Common myeloid progenitor, CD34-positive (primary cell): Measurements from ENCODE around the gene MYO1B.

ENCODE experiments used
- CTCF ChIA-PET: fragments of 350-600 bp; sonication (Branson Sonifier 250); formaldehyde crosslinking; loops from one replicate; lab custom pipeline; 2021; ENCODE audit warnings: antibody characterized with exemption; lab: Charles Lee
- POLR2A ChIA-PET: fragments of 350-600 bp; sonication (Branson Sonifier 250); formaldehyde crosslinking; loops from one replicate; lab custom pipeline; 2021; ENCODE audit warnings: antibody characterized with exemption; lab: Charles Lee
- DNase-seq, 3 donors: peaks; one replicate each; pipeline versions ENCODE4 v3.0.0 to v3.0.0-alpha.2; 2013
- H3K27ac ChIP-seq, 2 experiments: 1 replicate in 1 of 2; 2 replicates in 1 of 2; pipeline ENCODE4 v1.7.0; 2013; ENCODE audit warnings: inconsistent platforms in 2 of 2, low read length in 2 of 2, mild to moderate bottlenecking in 2 of 2, low read depth in 1 of 2, moderate library complexity in 1 of 2; ENCODE audit not compliant: severe bottlenecking in 2 of 2, insufficient read depth in 1 of 2, poor library complexity in 1 of 2
- H3K27me3 ChIP-seq, 5 experiments: replicated peaks in 2 of 5; 1 replicate in 3 of 5; 2 replicates in 2 of 5; pipeline versions ENCODE4 v1.6.1 to v1.7.0; 2013; ENCODE audit warnings: low read length in 4 of 5, mild to moderate bottlenecking in 2 of 5, moderate library complexity in 2 of 5, inconsistent platforms in 1 of 5; ENCODE audit not compliant: insufficient read depth in 5 of 5, control insufficient read depth in 4 of 5
- H3K36me3 ChIP-seq, 4 experiments: 1 replicate in 2 of 4; 2 replicates in 2 of 4; pipeline versions ENCODE4 v1.6.1 to v1.7.0; 2013; ENCODE audit warnings: low read length in 3 of 4, control low read depth in 1 of 4, mild to moderate bottlenecking in 1 of 4; ENCODE audit not compliant: control insufficient read depth in 4 of 4, insufficient read depth in 4 of 4
- H3K4me1 ChIP-seq, 4 experiments: 1 replicate in 3 of 4; 2 replicates in 1 of 4; pipeline versions ENCODE4 v1.6.1 to v1.7.1; 2013; ENCODE audit warnings: low read length in 3 of 4, mild to moderate bottlenecking in 3 of 4, control low read depth in 1 of 4, inconsistent platforms in 1 of 4, moderate library complexity in 1 of 4; ENCODE audit not compliant: control insufficient read depth in 4 of 4, insufficient read depth in 4 of 4; ENCODE audit errors: control extremely low read depth in 1 of 4
- H3K4me3 ChIP-seq, 7 experiments: 1 replicate in 4 of 7; 2 replicates in 3 of 7; pipeline versions ENCODE4 v1.5.1 to v1.7.0; 2013; ENCODE audit warnings: mild to moderate bottlenecking in 7 of 7, low read length in 6 of 7, moderate library complexity in 6 of 7, inconsistent platforms in 2 of 7, low read depth in 2 of 7, control low read depth in 1 of 7; ENCODE audit not compliant: insufficient read depth in 4 of 7, control insufficient read depth in 1 of 7; ENCODE audit errors: extremely low read depth in 1 of 7
- H3K9me3 ChIP-seq, 5 experiments: 1 replicate in 4 of 5; 2 replicates in 1 of 5; pipeline versions ENCODE4 v1.6.1 to v1.7.1; 2013; ENCODE audit warnings: low read length in 4 of 5, mild to moderate bottlenecking in 2 of 5, inconsistent platforms in 1 of 5, low read depth in 1 of 5, moderate library complexity in 1 of 5; ENCODE audit not compliant: control insufficient read depth in 4 of 5, insufficient read depth in 2 of 5; ENCODE audit errors: control extremely low read depth in 1 of 5
- WGBS: methylation state at CpG from one replicate; pipeline ENCODE4 v1.1.5; 2013; ENCODE audit not compliant: insufficient coverage; 5-methylcytosine and 5-hydroxymethylcytosine counted together

Gene MYO1B

DNA sequence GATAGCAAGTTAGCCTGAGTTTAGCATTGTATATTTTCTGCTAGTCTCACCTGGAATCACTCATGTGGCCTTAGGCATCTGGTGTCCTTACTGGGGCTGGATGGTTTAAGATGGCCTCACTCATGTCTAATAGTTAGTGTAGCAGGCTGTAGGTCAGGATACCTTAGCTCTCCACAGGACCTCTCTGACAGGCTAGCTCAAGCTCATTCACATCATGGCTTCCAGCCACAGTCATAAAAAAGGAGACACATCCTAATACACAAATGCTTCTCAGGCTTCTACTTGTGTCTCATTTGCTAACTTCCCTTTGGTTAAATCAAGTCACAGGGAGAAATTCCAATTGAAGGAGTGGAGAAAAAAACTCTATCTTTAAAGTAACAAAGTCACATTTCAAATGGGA is 47.7 kb downstream of the MYO1B start:
- no peaks in the 10 kb centered on the region for H3K36me3 ChIP-seq
- peaks cover 0 to 3% (median 0%) of the 10 kb centered on the region in 4 experiments for H3K4me1 ChIP-seq
- ChIA-PET POLR2A (no interaction called here), CTCF (interaction anchor here (3.0 kb wide), 1 partner anchor 10 kb away, joined by 11 read pairs; no protein-coding TSS in a partner anchor)
- H3K27me3 ChIP-seq, result no peaks in the 10 kb centered on the region
- no peaks in the 10 kb centered on the region for H3K9me3 ChIP-seq
- no peak for DNase-seq
- no peak overlapping the region for H3K27ac ChIP-seq
- no peak overlapping the region for H3K4me3 ChIP-seq

DNA sequence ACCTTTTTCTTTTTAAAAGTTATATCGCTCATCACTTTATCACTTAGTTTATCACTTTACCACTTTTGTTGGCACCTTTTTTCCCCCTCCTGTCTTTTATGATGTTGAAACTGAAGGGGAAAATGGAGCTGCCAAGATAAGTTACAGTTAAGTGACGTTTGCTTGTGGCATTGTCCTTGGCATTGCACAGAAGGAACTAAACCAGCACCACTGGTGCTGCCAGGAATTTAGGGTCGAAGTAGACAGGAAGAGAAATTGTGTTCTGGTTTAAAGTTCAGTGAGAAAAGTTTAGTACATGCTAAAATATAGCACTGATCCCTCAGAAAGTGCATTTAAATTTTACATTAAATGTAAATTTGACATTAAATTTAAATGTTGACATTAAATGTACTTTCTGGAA is 49.9 kb downstream of the MYO1B start:
- H3K9me3 ChIP-seq, result no peaks in the 10 kb centered on the region
- peaks cover 0 to 3% (median 0%) of the 10 kb centered on the region in 4 experiments for H3K4me1 ChIP-seq
- H3K27ac ChIP-seq, result no peak overlapping the region
- H3K4me3 ChIP-seq, result no peak overlapping the region
- DNase-seq, result peak in 1 of 3 donors; percentile 15
- ChIA-PET CTCF (interaction anchor here (1.2 kb wide), 1 partner anchor 17 kb away, joined by 3 read pairs; no protein-coding TSS in a partner anchor), POLR2A (no interaction called here)
- 0% methylated on average over 1 of the region's 3 CpGs for WGBS
- no peaks in the 10 kb centered on the region for H3K36me3 ChIP-seq
- H3K27me3 ChIP-seq, result no peaks in the 10 kb centered on the region

DNA sequence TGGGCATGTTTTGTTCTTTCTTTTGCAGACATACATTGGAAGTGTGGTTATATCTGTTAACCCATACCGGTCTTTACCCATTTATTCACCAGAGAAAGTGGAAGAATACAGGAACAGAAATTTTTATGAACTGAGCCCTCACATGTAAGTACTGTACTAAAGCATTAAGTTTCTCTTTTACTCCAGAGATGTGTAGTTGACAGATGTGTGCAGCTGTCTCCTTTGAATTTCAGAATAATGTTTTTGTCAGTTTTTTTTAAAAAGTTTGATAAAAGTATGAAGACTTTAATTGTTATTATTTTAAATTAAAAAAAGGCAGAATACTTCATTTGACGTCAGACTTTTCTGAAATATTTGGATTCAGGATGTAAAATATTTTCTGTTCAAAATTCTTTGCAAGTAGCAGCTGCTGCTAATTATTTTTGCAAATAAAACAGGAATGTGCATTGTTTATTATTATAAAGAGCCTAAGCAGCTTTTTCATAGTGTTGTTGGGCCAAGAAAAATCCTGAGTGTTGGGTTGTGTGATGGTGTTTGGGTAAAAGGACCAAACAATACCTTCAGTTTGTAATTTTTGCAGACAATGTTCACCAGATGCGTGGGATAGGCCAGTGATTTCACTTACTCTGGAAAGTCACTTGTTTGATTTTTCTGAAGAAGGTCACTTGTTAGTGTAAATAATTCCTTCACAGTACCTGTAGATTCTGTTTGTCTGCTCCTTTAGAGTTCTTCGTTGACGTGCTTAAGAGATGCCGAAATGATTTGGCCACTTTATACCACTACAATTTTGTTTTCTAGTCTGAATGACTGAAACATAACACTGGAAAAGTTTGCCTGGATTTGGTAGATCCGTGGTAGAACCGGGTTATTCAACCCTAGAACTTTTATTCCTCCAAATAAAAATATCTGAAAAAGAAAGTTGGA is 51.1 kb downstream of the MYO1B start:
- no peaks in the 10 kb centered on the region for H3K36me3 ChIP-seq
- no peak overlapping the region for H3K27ac ChIP-seq
- H3K4me1 ChIP-seq, result peaks cover 0 to 3% (median 0%) of the 10 kb centered on the region in 4 experiments
- H3K9me3 ChIP-seq, result no peaks in the 10 kb centered on the region
- H3K4me3 ChIP-seq, result no peak overlapping the region
- WGBS, result 94% methylated on average over 2 of the region's 8 CpGs
- POLR2A ChIA-PET, result no interaction called here
- DNase-seq, result no peak
- H3K27me3 ChIP-seq, result no peaks in the 10 kb centered on the region
- CTCF ChIA-PET, result interaction anchor here (1.2 kb wide), 1 partner anchor 18 kb away, joined by 3 read pairs; no protein-coding TSS in a partner anchor

DNA sequence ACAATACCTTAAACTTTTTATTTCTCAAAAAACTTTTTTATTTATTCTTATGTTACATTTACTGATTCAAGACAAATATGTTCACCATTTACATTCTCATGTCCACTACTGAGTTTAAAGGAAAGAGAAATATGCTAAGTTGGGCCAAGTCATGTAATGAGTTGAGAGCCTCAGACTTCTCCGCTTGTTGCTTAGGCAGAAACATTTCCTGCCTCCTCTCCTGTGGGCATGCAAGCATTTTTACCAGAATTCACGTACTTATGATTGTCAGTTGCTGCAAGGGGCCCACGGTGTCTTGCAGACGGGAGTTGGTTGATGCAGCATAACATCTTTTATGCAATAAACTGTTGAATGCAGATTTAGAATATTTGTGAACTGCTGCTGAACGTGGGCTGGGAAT is 51.8 kb downstream of the MYO1B start:
- WGBS, result 44% methylated on average over 5 of the region's 5 CpGs
- POLR2A ChIA-PET, result no interaction called here
- Histone ChIP-seq H3K27ac (no peak overlapping the region), H3K4me3 (no peak overlapping the region), H3K36me3 (no peaks in the 10 kb centered on the region), H3K27me3 (no peaks in the 10 kb centered on the region), H3K4me1 (peaks cover 0 to 3% (median 0%) of the 10 kb centered on the region in 4 experiments), H3K9me3 (no peaks in the 10 kb centered on the region)
- CTCF ChIA-PET, result no interaction called here
- DNase-seq, result no peak

DNA sequence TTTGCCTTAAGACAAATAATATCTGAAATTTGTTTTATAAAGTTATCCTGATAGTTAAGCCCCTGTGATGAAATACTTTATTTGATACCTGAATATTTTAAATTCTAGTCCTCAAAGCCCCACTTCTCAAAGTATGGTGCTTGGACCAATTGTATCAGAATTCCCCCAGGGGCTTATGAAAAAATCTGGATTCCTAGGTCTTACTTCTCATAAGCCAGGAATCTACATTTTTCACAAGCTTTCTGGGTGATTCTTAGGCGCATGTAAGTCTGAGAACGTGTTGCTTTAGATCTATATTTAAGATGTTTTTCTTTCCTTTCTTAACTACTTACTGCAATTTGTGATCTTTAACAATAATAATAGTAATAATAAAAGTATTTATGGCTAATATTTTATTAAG is 53.1 kb downstream of the MYO1B start:
- no peaks in the 10 kb centered on the region for H3K36me3 ChIP-seq
- H3K4me1 ChIP-seq, result peaks cover 0 to 3% (median 0%) of the 10 kb centered on the region in 4 experiments
- no peaks in the 10 kb centered on the region for H3K9me3 ChIP-seq
- ChIA-PET CTCF (no interaction called here), POLR2A (no interaction called here)
- no peaks in the 10 kb centered on the region for H3K27me3 ChIP-seq
- H3K4me3 ChIP-seq, result no peak overlapping the region
- no CpG with 5 or more reads among the region's 2 CpGs for WGBS
- DNase-seq, result no peak
- no peak overlapping the region for H3K27ac ChIP-seq

DNA sequence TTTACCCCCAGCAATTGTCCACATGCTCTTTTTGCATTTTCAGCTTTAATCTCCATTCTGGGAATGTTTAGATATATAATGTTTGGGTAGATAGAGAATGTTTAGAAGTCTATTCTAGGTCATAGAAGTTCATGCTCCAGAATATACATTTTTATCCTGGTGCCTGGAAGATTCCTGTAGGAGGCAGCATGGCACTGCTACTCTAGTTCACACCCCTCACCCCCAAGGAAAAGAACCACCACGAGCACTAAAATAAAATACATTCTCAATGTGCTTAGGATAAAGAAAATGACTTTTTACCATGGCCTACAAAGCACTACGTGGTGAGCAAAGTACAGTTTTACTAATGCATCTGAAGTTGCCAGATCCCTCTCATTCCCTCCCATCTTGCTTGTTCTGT is 53.8 kb downstream of the MYO1B start:
- DNase-seq, result no peak
- H3K4me1 ChIP-seq, result peaks cover 0 to 3% (median 0%) of the 10 kb centered on the region in 4 experiments
- 100% methylated on average over 1 of the region's 2 CpGs for WGBS
- H3K4me3 ChIP-seq, result no peak overlapping the region
- no peak overlapping the region for H3K27ac ChIP-seq
- no peaks in the 10 kb centered on the region for H3K9me3 ChIP-seq
- ChIA-PET POLR2A (no interaction called here), CTCF (interaction anchor here (1.3 kb wide), 1 partner anchor 8 kb away, joined by 3 read pairs; no protein-coding TSS in a partner anchor)
- no peaks in the 10 kb centered on the region for H3K27me3 ChIP-seq
- H3K36me3 ChIP-seq, result no peaks in the 10 kb centered on the region

DNA sequence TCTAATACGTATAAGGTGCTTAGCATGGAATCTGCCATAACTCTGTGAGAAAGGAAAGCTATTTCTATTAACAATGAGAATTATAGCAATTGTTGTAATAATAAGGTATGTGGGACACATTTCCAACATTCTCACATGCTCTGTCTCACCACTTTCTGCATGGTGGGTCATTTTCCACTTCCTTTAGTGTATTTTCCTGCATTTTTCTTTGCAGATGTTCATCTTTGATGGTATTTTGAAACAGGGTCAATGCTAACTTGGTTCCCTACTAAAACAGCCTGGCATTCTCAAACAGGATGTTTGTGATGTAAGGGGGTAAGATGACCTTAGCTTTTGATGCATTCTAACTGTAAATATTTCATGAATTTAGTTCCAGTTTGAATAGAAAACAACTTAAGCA is 54.7 kb downstream of the MYO1B start:
- H3K36me3 ChIP-seq, result no peaks in the 10 kb centered on the region
- H3K4me1 ChIP-seq, result peaks cover 0 to 3% (median 0%) of the 10 kb centered on the region in 4 experiments
- ChIA-PET POLR2A (no interaction called here), CTCF (interaction anchor here (0.8 to 1.3 kb wide), 3 partner anchors 8 to 136 kb away, joined by 3 to 6 read pairs (median 3); no protein-coding TSS in a partner anchor)
- no peak overlapping the region for H3K4me3 ChIP-seq
- WGBS, result no CpG with 5 or more reads among the region's 1 CpG
- H3K9me3 ChIP-seq, result no peaks in the 10 kb centered on the region
- no peaks in the 10 kb centered on the region for H3K27me3 ChIP-seq
- H3K27ac ChIP-seq, result no peak overlapping the region
- DNase-seq, result no peak
